H1 (cell line): ENCODE measurements around the gene ADGRV1. TPM values are rescaled to one million over a fixed set of nuclear protein-coding genes. Genes with fewer than 3 reads are reported as not detected.

Experiments
- CTCF ChIA-PET: fragments of 300-600 bp; sonication (Branson Sonifier 250); formaldehyde crosslinking; loops from one replicate; lab custom pipeline; 2021; ENCODE audit not compliant: partially characterized antibody; lab: Charles Lee
- POLR2A ChIA-PET: fragments of 300-600 bp; sonication (Branson Sonifier 250); formaldehyde crosslinking; loops from one replicate; lab custom pipeline; 2021; ENCODE audit warnings: inconsistent platforms; ENCODE audit not compliant: partially characterized antibody; lab: Charles Lee
- DNase-seq, 2 experiments: peaks; one replicate each; pipeline versions ENCODE4 v3.0.0 to v3.0.0-alpha.2; 2010 to 2022; ENCODE audit warnings: low spot score in 2 of 2, low read depth in 1 of 2, mixed read lengths in 1 of 2
- FAIRE-seq: peaks from 2 replicates; lab custom pipeline; 2011; peaks lifted over from hg19 to GRCh38; lab: Jason Lieb, UNC
- H2AFZ ChIP-seq: 2 replicates; pipeline ENCODE4 v1.8.1; 2012; ENCODE audit warnings: low read length, inconsistent platforms
- H2AK5ac ChIP-seq: 2 replicates; pipeline ENCODE4 v1.6.1; 2013; ENCODE audit warnings: low read depth, low read length
- H2BK120ac ChIP-seq: replicated peaks from 2 replicates; pipeline ENCODE3; 2013; ENCODE audit warnings: low read depth, low read length, inconsistent platforms
- H2BK12ac ChIP-seq: 2 replicates; pipeline ENCODE4 v1.6.1; 2013; ENCODE audit warnings: low read depth, low read length
- H2BK15ac ChIP-seq: 2 replicates; pipeline ENCODE4 v1.6.1; 2013; ENCODE audit warnings: low read length
- H2BK20ac ChIP-seq: 2 replicates; pipeline ENCODE4 v1.6.1; 2013; ENCODE audit warnings: low read length
- H2BK5ac ChIP-seq: 2 replicates; pipeline ENCODE4 v1.6.1; 2013; ENCODE audit warnings: low read depth, low read length
- H3K14ac ChIP-seq: 2 replicates; pipeline ENCODE4 v1.6.1; 2013; ENCODE audit warnings: inconsistent platforms; ENCODE audit not compliant: insufficient read length
- H3K18ac ChIP-seq: 2 replicates; pipeline ENCODE4 v1.6.1; 2013; ENCODE audit warnings: low read length; ENCODE audit errors: extremely low read depth
- H3K23ac ChIP-seq: 2 replicates; pipeline ENCODE4 v1.6.1; 2013; ENCODE audit warnings: inconsistent platforms; ENCODE audit not compliant: insufficient read length
- H3K23me2 ChIP-seq: 2 replicates; pipeline ENCODE4 v1.6.1; 2013; ENCODE audit warnings: low read depth, low read length
- H3K27ac ChIP-seq: 2 replicates; pipeline ENCODE4 v1.6.1; 2011; ENCODE audit warnings: low read depth, low read length, inconsistent platforms
- H3K27me3 ChIP-seq, 4 experiments: replicated peaks in 1 of 4; 1 replicate in 1 of 4; 2 replicates in 3 of 4; pipeline versions ENCODE4 v1.6.1 to v1.8.1; 2011 to 2013; ENCODE audit warnings: low read length in 3 of 4, mild to moderate bottlenecking in 3 of 4, inconsistent platforms in 2 of 4, mixed read lengths in 2 of 4, moderate library complexity in 1 of 4; ENCODE audit not compliant: control insufficient read depth in 3 of 4, insufficient read depth in 3 of 4; ENCODE audit errors: extremely low read depth in 1 of 4
- H3K36me3 ChIP-seq, 4 experiments: 2 replicates each; pipeline versions ENCODE4 v1.6.1 to v1.8.1; 2011 to 2013; ENCODE audit warnings: mild to moderate bottlenecking in 4 of 4, low read length in 3 of 4, moderate library complexity in 2 of 4, control low read depth in 1 of 4, inconsistent platforms in 1 of 4; ENCODE audit not compliant: insufficient read depth in 4 of 4, control insufficient read depth in 2 of 4
- H3K4ac ChIP-seq: replicated peaks from 2 replicates; pipeline ENCODE3; 2013; ENCODE audit warnings: low read length, low read depth, mixed read lengths, inconsistent platforms; ENCODE audit not compliant: insufficient read length
- H3K4me1 ChIP-seq, 4 experiments: replicated peaks in 1 of 4; 1 replicate in 1 of 4; 2 replicates in 3 of 4; pipeline versions ENCODE4 v1.6.1 to v1.8.1; 2011 to 2013; ENCODE audit warnings: low read length in 3 of 4, inconsistent platforms in 2 of 4, mixed read lengths in 1 of 4; ENCODE audit not compliant: insufficient read depth in 4 of 4, control insufficient read depth in 3 of 4
- H3K4me2 ChIP-seq, 2 experiments: 2 replicates each; pipeline versions ENCODE4 v1.6.1 to v1.8.1; 2011 to 2013; ENCODE audit warnings: low read depth in 2 of 2, low read length in 2 of 2, control low read depth in 1 of 2, inconsistent platforms in 1 of 2, mild to moderate bottlenecking in 1 of 2; ENCODE audit not compliant: insufficient read depth in 1 of 2
- H3K4me3 ChIP-seq, 4 experiments: fragments of 200-600, 300-600 bp in 1 of 4; sonication (generic), shearing (Covaris generic), sonication (Bioruptor Twin) in 1 of 4; 2 replicates each; pipeline versions ENCODE4 v1.5.1 to v1.8.1; 2011 to 2016; ENCODE audit warnings: low read length in 4 of 4, low read depth in 3 of 4, control low read depth in 2 of 4, inconsistent platforms in 2 of 4, mild to moderate bottlenecking in 2 of 4, mixed read lengths in 1 of 4, moderate library complexity in 1 of 4; ENCODE audit not compliant: insufficient read depth in 2 of 4; ENCODE audit errors: extremely low read depth in 1 of 4
- H3K56ac ChIP-seq: replicated peaks from 2 replicates; pipeline ENCODE3; 2013; ENCODE audit warnings: low read depth, mild to moderate bottlenecking, mixed read lengths, low read length, inconsistent platforms; ENCODE audit not compliant: insufficient read length
- H3K79me1 ChIP-seq: 2 replicates; pipeline ENCODE4 v1.6.1; 2013; ENCODE audit warnings: low read depth, low read length, control low read depth
- H3K79me2 ChIP-seq, 2 experiments: 2 replicates each; pipeline versions ENCODE4 v1.6.1 to v1.8.1; 2012 to 2013; ENCODE audit warnings: low read length in 2 of 2, mild to moderate bottlenecking in 2 of 2, inconsistent platforms in 1 of 2; ENCODE audit not compliant: insufficient read depth in 2 of 2, control insufficient read depth in 1 of 2
- H3K9ac ChIP-seq, 4 experiments: replicated peaks in 1 of 4; 1 replicate in 1 of 4; 2 replicates in 3 of 4; pipeline versions ENCODE4 v1.6.1 to v1.8.1; 2011 to 2013; ENCODE audit warnings: low read depth in 3 of 4, low read length in 3 of 4, control low read depth in 2 of 4, mild to moderate bottlenecking in 2 of 4, moderate library complexity in 2 of 4, inconsistent platforms in 1 of 4; ENCODE audit errors: extremely low read depth in 1 of 4
- H3K9me3 ChIP-seq, 2 experiments: 2 replicates each; pipeline versions ENCODE4 v1.6.1 to v1.8.1; 2012 to 2013; ENCODE audit warnings: mild to moderate bottlenecking in 2 of 2, moderate library complexity in 2 of 2, control low read depth in 1 of 2, inconsistent platforms in 1 of 2, low read depth in 1 of 2, low read length in 1 of 2, mixed read lengths in 1 of 2; ENCODE audit not compliant: insufficient read depth in 2 of 2
- H4K20me1 ChIP-seq, 2 experiments: replicated peaks in 1 of 2; 2 replicates each; pipeline versions ENCODE3 to v1.8.1; 2011 to 2013; ENCODE audit warnings: inconsistent platforms in 2 of 2, low read length in 2 of 2, mild to moderate bottlenecking in 1 of 2; ENCODE audit not compliant: insufficient read depth in 2 of 2, control insufficient read depth in 1 of 2
- H4K5ac ChIP-seq: 2 replicates; pipeline ENCODE4 v1.6.1; 2013; ENCODE audit warnings: low read length, low read depth, mixed read lengths, inconsistent platforms; ENCODE audit not compliant: insufficient read length
- H4K8ac ChIP-seq: 2 replicates; pipeline ENCODE4 v1.8.0; 2013; ENCODE audit warnings: mild to moderate bottlenecking, moderate library complexity, low read length, inconsistent platforms; ENCODE audit not compliant: insufficient read depth; ENCODE audit errors: extremely low read depth
- H4K91ac ChIP-seq: replicated peaks from 2 replicates; pipeline ENCODE3; 2013; ENCODE audit warnings: low read length, mixed read lengths, inconsistent platforms; ENCODE audit not compliant: insufficient read length
- EGR1 ChIP-seq: IDR thresholded peaks from 2 replicates; pipeline ENCODE4 v1.6.1; 2011; ENCODE audit warnings: low read depth, low read length, borderline replicate concordance
- FOSL1 ChIP-seq: IDR thresholded peaks from 2 replicates; pipeline ENCODE4 v1.6.1; 2011; ENCODE audit warnings: mild to moderate bottlenecking, low read depth, low read length, moderate library complexity; ENCODE audit not compliant: insufficient read depth
- PHF8 ChIP-seq: fragments of 200-600 bp; sonication (generic); conservative IDR thresholded peaks from 2 replicates; pipeline ENCODE4 v1.7.1; 2012; ENCODE audit warnings: low read depth, mild to moderate bottlenecking, inconsistent platforms, low read length, moderate library complexity
- ZNF274 ChIP-seq: IDR thresholded peaks from 2 replicates; pipeline ENCODE4 v1.7.0; 2012; ENCODE audit warnings: low read length, borderline replicate concordance; ENCODE audit errors: extremely low read depth
- WGBS, 2 experiments: shearing (Covaris generic) in 1 of 2; methylation state at CpG; one replicate each; pipeline versions ENCODE4 v1.1.6 to v1.1.7; 2013 to 2015; ENCODE audit warnings: low lambda C conversion rate in 2 of 2, mixed read lengths in 2 of 2, inconsistent platforms in 1 of 2, low coverage in 1 of 2, missing lambda C conversion rate in 1 of 2; ENCODE audit not compliant: insufficient replicate concordance in 2 of 2, insufficient coverage in 1 of 2, insufficient read length in 1 of 2; ENCODE audit errors: extremely low coverage in 1 of 2, missing lambda C conversion rate in 1 of 2; 5-methylcytosine and 5-hydroxymethylcytosine counted together
- polyA plus RNA-seq, 7 experiments: library from polyadenylated mRNA; depleted of rRNA in 3 of 7; stranded (reverse) in 5 of 7; unstranded in 2 of 7; fragments of >200 nt in 5 of 7; fragments of 200-250 nt in 2 of 7; gene quantifications; 1 replicate in 5 of 7; 2 replicates in 1 of 7; 4 replicates in 1 of 7; pipeline versions ENCODE4 v1.2.1 to v1.2.3, GENCODE V29; 2011 to 2013; ENCODE audit warnings: missing spikeins in 2 of 7, mixed read lengths in 2 of 7
- total RNA-seq: library from RNA; stranded (reverse); fragmentation: NEBNext Ultra II Directional; extraction: Animal tissue kit (Norgen Biotek cat#: 25700); gene quantifications from 2 replicates; pipeline ENCODE4 v1.2.1, GENCODE V29; 2021

The ADGRV1 gene
- total and polyA plus RNA-seq, 2 of the 8 experiments (the other 6 are each of a cell fraction or from before 2014, with no cell fraction given) = 53.1 to 62.2 TPM

DNA sequence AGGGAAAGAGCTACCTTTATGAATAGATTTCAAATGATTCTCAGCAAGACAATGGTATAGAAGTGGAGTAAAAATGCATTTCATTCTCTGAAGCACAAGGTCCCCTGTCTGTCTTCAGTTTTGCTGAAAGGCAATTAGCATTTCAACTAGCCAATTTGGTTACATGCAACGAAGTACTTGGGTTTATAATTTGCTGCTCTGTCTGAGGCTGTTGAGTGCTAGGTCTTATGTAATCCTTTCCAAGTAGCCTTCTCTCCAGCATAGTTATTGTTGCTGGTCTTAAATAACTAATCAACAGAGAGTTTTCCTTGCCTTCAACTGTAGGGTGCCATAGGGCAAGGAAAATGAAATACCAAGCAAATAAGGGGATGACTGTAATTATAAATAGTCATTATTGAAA lies 4.5 kb downstream of the ADGRV1 start:
- POLR2A ChIA-PET = interaction anchor here (1.0 to 1.4 kb wide), 2 partner anchors 12 to 20 kb away, joined by 3 to 6 read pairs; no protein-coding TSS in a partner anchor
- H3K4me2 ChIP-seq = peak overlapping the region; percentile 44 to 98; a peak in 3 of 4 replicates
- no peak overlapping the region for H4K8ac ChIP-seq
- no peak overlapping the region for H3K56ac ChIP-seq
- no peak overlapping the region for H3K27ac ChIP-seq
- 0% methylated on average over 1 of the region's 1 CpG; no CpG with 5 or more reads in 1 of the 2 experiments for WGBS, 2 experiments
- FAIRE-seq (peak; percentile 36), DNase-seq (no peak)
- no peaks in the 10 kb centered on the region for H3K9me3 ChIP-seq
- H3K4me3 ChIP-seq = peak overlapping the region in 1 of 4 experiments; percentile 96; a peak in 2 of 8 replicates
- no peak overlapping the region for H2BK5ac ChIP-seq
- H3K4me1 ChIP-seq = peaks cover 0 to 22% (median 9%) of the 10 kb centered on the region in 4 experiments; a peak in 5 of 7 replicates
- H3K79me2 ChIP-seq = peaks cover 0 to 88% of the 10 kb centered on the region in 2 experiments; a peak in 3 of 4 replicates
- H2AK5ac ChIP-seq = no peak overlapping the region
- no peak overlapping the region for H3K23ac ChIP-seq
- no peak overlapping the region for H2BK120ac ChIP-seq
- peaks cover 0 to 2% of the 10 kb centered on the region in 2 experiments for H4K20me1 ChIP-seq
- no peak overlapping the region for H4K91ac ChIP-seq
- H2BK15ac ChIP-seq = no peak overlapping the region
- H3K18ac ChIP-seq = no peak overlapping the region
- no peak overlapping the region for H3K14ac ChIP-seq
- no peaks in the 10 kb centered on the region for H3K79me1 ChIP-seq
- no peak overlapping the region for H4K5ac ChIP-seq
- no peak for TF ChIP-seq ZNF274
- TF ChIP-seq EGR1 = no peak
- no peak for TF ChIP-seq PHF8
- TF ChIP-seq FOSL1 = no peak
- H3K4ac ChIP-seq = no peak overlapping the region
- H3K36me3 ChIP-seq = no peaks in the 10 kb centered on the region
- no peaks in the 10 kb centered on the region for H3K23me2 ChIP-seq
- no peak overlapping the region for H2BK20ac ChIP-seq
- no peak overlapping the region for H2BK12ac ChIP-seq
- peak overlapping the region in 1 of 4 experiments; percentile 14; a peak in 1 of 7 replicates for H3K9ac ChIP-seq
- H2AFZ ChIP-seq = no peak overlapping the region
- H3K27me3 ChIP-seq = no peaks in the 10 kb centered on the region
- CTCF ChIA-PET = interaction anchor here (1.2 to 2.3 kb wide), 4 partner anchors 18 to 43 kb away, joined by 3 to 6 read pairs (median 4); no protein-coding TSS in a partner anchor
